RPMI8226 (cell line): ENCODE data around the gene NSG1.
A peak's percentile ranks its signal among the peaks of the same experiment; 100 is the strongest.
"Not testable (repeated sequence)": the region's sequence is repeated elsewhere in the genome, so short reads cannot be mapped to it uniquely, and the experiment has no call there.

Experiments
- DNase-seq: peaks from one replicate; pipeline ENCODE4 v3.0.0-alpha.2; 2015

Gene NSG1

DNA sequence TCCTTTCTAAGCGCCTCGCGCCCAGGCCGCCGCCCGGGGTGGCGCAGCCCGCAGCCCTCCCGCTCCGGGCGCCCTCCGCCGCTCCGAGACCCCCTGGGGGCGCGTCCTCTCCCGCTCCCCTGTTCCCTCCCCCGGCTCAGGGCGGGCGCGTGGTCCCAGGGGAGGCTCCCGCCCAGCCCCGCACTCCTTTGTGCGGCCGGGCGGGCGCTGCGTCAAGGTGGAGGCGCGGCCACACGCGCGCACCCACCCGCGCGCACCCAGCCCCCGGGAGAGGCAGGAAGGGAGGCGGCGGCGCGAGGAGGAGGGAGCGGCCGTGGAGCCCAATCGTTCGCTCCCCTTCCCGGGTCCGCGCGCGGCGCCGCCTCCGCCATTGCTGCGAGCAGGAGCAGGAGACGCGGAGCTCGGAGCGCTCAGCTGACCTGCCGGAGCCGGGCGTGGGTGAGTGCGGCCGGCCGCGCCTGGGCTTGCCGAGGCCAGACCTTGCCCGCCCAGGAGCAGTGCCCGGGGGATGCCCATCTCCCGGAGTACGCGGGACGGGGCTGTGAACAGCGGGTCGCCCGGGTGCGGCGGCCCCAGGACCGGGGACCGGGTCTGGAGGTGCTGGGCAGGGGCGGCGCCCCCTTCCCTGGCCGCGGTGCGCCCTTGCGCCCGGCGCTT, at the start of gene NSG1:
NSG1 (plus strand) TSS at position 367 of the 657 bp plus-strand sequence. CDS start 528 bp downstream, outside the sequence.
- DNase-seq = no peak

- no peak for DNase-seq
These were observed 48.5 kb upstream of the NSG1 start for GRCh38 chr4:4338210-4339001.

- DNase-seq = no peak
These were observed 47.3 kb upstream of the NSG1 start for GRCh38 chr4:4339504-4340085.

DNA sequence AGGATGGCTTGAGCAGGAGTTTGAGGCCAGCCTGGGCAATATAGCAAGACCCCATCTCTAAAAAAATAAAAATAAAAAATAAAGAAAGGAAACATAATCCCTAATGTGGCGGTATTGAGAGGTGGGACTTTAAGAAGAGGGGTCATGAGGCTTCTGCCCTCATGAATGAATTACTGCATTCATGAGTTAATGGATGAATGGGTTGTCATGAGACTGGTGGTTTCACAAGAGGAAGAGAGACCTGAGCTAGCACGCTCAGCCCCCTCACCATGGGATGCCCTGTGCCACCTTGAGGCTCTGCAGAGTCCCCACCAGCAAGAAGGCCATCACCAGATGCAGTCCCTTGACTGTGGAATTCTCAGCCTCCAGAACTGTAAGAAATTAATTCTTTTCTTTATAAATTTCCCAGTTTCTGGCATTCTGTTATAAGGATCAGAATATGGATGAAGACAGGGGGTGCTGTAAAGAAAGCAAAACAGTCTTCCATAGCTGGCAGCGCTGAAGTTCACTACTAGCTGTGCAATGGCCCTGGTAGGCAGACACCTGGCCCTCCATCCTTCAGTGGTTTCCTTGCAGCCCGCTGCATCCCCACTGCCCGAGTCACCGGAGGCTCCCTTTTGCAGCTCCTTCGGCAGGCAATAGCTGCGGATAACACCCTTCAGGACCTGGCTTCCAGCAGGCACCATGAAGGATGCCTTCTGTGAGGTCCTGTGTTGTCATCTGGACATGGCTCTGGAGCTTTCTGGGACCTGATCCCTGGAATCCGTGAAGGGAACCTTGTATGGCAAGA, 44.8 kb upstream of the NSG1 start:
- no peak for DNase-seq

- no peak for DNase-seq
These were observed 43.9 kb upstream of the NSG1 start for GRCh38 chr4:4343038-4343437.

DNA sequence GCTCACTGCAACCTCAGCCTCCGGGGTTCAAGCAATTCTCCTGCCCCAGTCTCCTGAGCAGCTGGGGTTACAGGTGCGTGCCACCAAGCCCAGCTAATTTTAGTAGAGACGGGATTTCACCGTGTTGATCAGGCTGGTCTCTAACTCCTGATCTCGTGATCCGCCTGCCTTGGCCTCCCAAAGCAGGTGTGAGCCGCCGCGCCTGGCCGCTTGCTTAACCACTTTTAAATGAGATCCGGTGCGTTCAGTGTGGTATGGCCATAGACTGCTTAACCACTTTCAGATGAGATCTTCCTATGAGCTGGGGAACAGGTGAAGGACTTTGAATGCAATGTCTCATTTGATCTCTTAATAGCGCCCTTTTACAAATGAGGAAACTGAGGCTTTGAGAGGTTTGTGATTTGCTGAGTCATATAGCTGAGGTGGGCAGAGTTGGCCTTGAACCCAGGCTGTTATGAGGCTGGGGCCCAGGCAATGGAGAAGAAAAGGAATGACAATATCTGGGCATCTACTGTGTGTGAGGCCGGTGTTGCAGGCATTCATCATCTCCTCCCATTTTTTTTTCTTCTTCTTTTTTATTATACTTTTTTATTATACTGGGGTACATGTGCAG, 41.9 kb upstream of the NSG1 start:
- peak; percentile 65 for DNase-seq

DNA sequence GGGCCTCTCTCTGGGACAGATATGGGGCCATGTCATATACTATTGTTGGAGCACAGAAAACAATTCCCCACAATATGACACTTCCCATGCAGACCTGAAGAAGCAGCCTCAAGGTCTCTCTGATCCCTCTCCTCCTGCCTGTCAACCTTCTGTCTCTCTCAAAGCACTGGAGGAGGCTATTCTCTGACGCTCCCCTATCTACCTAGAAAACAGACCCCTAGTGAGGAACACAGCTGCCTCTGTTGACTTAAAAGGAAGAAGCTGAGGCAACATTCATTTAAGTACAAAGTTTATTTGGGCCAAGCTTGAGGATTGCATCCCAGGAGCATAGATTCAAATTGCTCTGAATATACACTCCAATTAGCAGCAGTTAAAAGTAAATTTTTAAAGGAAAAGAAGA, 39.3 kb upstream of the NSG1 start:
- no peak for DNase-seq

DNA sequence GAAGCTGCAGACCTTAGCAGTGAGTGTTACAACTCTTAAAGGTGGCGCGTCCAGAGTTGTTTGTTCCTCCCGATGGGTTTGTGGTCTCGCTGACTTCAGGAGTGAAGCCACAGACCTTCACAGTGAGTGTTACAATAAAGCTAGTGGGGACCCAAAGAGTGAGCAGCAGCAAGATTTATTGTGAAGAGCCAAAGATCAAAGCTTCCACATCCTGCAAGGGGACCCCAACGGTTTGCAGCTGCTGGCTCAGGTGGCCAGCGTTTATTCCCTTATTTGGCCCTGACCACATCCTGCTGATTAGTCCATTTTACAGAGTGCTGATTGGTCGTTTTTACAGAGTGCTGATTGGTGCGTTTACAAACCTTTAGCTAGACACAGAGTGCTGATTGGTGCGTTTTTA, 38.3 kb upstream of the NSG1 start:
- not testable (repeated sequence) for DNase-seq

DNA sequence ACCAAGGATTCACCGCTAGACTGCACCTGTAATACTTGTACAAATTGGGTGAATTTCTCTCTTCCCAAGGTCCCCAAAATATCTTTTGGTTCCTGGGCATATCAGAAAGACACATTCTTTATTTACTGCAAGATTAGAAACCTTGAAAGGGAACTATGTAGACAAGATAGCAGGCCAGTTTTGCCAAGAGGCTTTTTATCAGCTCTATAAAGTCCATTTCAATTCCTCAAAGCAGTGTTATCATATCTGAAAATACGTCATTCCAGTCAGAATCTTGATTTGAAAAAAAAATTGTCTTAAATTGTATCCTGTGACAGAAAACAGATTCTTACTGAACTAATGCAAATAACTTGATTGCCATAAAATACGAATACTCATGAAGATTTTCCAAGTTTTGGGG, 37.0 kb upstream of the NSG1 start:
- no peak for DNase-seq

- no peak for DNase-seq
These were observed 36.0 kb upstream of the NSG1 start for GRCh38 chr4:4350909-4351308.

DNA sequence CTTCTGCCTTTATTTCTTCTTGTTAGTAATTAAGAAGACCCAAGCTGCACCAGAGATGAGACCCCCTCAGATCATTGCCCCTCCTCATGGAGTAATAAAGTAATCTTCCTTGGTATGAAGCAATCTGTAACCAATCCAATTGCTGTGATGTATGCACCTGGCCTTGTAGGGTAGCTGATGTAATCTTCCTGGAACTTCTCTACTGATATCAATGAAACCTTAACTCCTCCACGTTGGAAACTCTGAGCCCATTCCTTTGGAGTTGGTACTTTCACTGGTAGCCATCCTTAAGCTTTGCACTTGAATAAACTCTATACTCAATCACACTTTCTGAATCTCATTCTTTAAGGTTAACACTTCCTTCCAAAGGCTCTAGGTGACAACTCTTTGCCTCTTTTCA, 31.6 kb upstream of the NSG1 start:
- DNase-seq = no peak

- no peak for DNase-seq
These were observed 30.5 kb upstream of the NSG1 start for GRCh38 chr4:4356106-4357041.

GRCh38 chr4:4358093-4358854, 28.6 kb upstream of the NSG1 start:
- DNase-seq = no peak

- no peak for DNase-seq
These were observed 25.0 kb upstream of the NSG1 start for GRCh38 chr4:4361883-4362282.

DNA sequence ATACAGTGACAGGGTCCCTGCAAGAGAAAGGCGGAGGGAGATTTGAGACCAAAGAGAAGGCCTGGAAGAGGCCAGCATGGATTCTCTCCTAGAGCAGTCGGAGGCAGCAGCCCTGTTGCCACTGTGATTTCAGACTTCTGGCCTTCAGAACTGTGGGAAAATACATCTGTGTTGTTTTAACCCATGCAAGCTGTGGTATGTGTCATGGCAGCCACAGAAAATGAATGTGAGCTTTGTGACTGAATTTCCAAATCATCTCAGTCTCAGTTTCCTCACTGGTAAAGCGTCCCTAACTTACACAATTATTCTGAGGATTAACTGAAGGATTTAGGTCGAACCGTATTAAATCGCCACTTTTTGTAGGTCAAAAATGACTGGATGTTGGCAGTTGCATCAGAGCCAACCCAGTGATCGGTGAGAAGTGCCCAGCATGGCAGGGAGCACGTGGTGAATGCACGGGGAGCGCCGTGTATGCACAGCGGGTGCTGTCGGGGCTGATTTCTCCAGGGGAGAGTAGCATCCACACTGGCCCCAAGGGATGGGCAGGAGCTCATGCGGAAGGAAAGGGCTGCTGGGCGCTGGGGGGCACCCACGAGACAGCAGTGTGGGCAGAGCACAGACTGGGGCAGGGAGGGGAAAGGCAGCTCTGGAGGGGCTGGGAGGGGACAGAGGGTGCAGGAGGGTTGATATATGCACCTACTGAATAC, 23.8 kb upstream of the NSG1 start:
- no peak for DNase-seq

GRCh38 chr4:4364061-4364460, 22.8 kb upstream of the NSG1 start:
- DNase-seq = no peak

DNA sequence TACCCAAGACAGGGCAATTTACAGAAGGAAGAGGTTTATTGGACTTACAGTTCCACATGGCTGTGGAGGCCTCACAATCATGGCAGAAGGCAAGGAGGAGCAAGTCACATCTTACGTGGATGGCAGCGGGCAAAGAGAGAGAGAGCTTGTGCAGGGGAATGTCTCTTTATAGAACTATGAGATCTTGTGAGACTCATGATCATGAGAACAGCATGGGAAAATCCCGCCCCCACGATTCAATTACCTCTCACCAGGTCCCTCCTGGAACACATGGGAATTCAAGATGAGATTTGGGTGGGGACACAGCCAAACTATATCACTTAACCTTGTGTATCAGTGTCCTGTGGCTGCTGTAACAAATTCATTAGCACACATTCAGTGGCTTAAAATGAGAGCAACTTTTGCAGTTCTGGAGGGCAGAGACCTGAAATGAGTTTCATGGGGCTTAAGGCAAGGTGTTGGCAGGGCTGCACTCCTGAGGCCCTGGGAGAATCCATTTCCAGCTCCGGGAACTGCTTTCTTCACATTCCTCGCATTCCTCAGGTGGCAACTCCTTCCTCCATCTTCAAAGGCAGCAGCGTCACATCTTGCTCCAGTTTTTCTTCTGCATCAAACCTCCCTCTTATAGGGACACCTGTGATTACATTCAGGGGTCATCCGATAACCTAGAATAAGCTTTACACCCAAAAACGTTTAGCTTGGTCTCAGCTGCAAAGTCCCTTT, 22.3 kb upstream of the NSG1 start:
- no peak for DNase-seq

DNA sequence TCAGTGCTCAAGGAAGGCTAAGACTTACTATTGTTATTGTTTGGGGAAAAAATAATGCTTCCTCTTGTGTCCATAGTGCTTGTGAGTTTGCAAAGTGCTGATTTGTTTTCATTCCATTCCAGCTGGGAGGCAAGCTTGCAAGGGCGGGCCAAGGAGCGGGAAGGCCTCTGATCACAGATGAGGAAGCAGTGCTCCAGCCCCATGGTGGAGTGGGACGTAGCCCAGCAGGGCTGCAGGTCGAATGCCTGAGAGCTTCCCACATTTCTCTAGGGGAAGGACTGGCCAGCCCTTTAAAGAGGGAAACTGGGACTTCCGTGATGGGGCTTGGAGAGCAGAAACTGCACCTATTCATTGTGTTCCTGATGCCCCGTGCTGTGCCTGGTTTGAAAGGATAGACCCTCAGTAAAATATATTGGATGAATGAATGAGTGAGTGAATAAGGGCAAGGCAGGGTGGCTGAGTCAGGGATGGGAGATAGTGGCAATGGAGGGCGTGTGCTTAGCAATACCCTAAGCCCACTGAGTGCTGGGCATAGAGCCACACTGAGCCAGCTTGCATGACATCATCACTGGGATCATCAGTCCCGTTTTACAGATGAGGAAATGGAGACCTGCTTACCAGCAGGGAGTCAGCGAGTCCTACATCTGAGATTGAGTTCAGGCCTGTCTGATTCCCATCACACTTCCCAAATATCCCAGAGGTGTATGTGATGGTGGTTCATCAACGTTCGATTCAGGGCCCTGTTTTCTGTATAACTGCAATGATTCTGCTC, 17.9 kb upstream of the NSG1 start:
- no peak for DNase-seq
